SK-N-MC (cell line): ENCODE measurements around the gene SPACA7.

ENCODE experiments used
- EZH2 ChIP-seq: fragments of 200-600 bp; sonication (generic); IDR thresholded peaks from one replicate; pipeline ENCODE4 v1.6.1; 2017; ENCODE audit warnings: antibody characterized with exemption
- FOXP2 ChIP-seq: optimal IDR thresholded peaks from 2 replicates; pipeline ENCODE3; 2011; ENCODE audit warnings: mild to moderate bottlenecking, moderate library complexity; ENCODE audit not compliant: insufficient read depth; ENCODE audit errors: extremely low read length, control extremely low read depth
- POLR2AphosphoS5 ChIP-seq: IDR thresholded peaks from 2 replicates; pipeline ENCODE4 v1.6.1; 2012; ENCODE audit warnings: mild to moderate bottlenecking, low read depth, low read length, borderline replicate concordance

GRCh38 chr13:112346173-112346898, 29.8 kb upstream of the SPACA7 start:
- no peak for TF ChIP-seq EZH2
- TF ChIP-seq POLR2AphosphoS5 = no peak
- no peak for TF ChIP-seq FOXP2
